MM.1S (cell line): ENCODE data around the gene C2CD2.

Experiments used
- CTCF ChIP-seq: fragments of 300-600 bp; sonication (generic); IDR thresholded peaks from 2 replicates; pipeline ENCODE4 v1.5.1; 2016; ENCODE audit warnings: antibody characterized with exemption, low read length, mixed read lengths
- EZH2 ChIP-seq: fragments of 300-600 bp; sonication (generic); optimal IDR thresholded peaks from 2 replicates; pipeline ENCODE3; 2017; ENCODE audit warnings: low read depth, mild to moderate bottlenecking, antibody characterized with exemption, low read length, mixed read lengths

GRCh38 chr21:41979335-41979734, 25.5 kb upstream of the C2CD2 start:
- no peak for TF ChIP-seq CTCF
- no peak for TF ChIP-seq EZH2
